WTC11 (cell line): ENCODE data around the gene GDPD4. TPM values are rescaled to one million over a fixed set of nuclear protein-coding genes. Genes with fewer than 3 reads are reported as not detected.

ENCODE experiments used
- ATAC-seq: fragments of 200-7000 bp; cut with Tn5 transposase; 2 replicates; pipeline ENCODE4 v1.10.0; 2021; ENCODE audit warnings: mild to moderate bottlenecking, moderate library complexity
- CTCF ChIA-PET: fragments of 300-600 bp; sonication (Branson Sonifier 250); formaldehyde crosslinking; loops from one replicate; lab custom pipeline; 2021; ENCODE audit warnings: antibody characterized with exemption; lab: Charles Lee
- POLR2A ChIA-PET: fragments of 350-600 bp; sonication (Branson Sonifier 250); formaldehyde crosslinking; loops from one replicate; lab custom pipeline; 2021; ENCODE audit warnings: antibody characterized with exemption; lab: Charles Lee
- DNase-seq: peaks from one replicate; pipeline ENCODE4 v3.0.0; 2021; ENCODE audit warnings: low spot score
- H3K27ac Mint-ChIP-seq: 2 replicates; pipeline ENCODE4 v1.8.0; 2021; ENCODE audit warnings: mixed read lengths
- H3K27me3 Mint-ChIP-seq: 2 replicates; pipeline ENCODE4 v1.8.0; 2021; ENCODE audit warnings: low read depth, mild to moderate bottlenecking, moderate library complexity, mixed read lengths
- H3K36me3 Mint-ChIP-seq: 2 replicates; pipeline ENCODE4 v1.8.0; 2021; ENCODE audit warnings: mixed read lengths
- H3K4me1 Mint-ChIP-seq: 2 replicates; pipeline ENCODE4 v1.8.0; 2022; ENCODE audit warnings: mixed read lengths
- H3K4me3 Mint-ChIP-seq: 2 replicates; pipeline ENCODE4 v1.8.0; 2021; ENCODE audit warnings: mild to moderate bottlenecking, moderate library complexity, mixed read lengths
- H3K9me3 Mint-ChIP-seq: 2 replicates; pipeline ENCODE4 v1.8.0; 2021; ENCODE audit warnings: mixed read lengths
- CREB1 ChIP-seq: sonication (generic); formaldehyde crosslinking; IDR thresholded peaks from 2 replicates; pipeline ENCODE4 v1.8.0; 2023; ENCODE audit warnings: mild to moderate bottlenecking, missing genetic modification reagents
- MYBL2 ChIP-seq: sonication (generic); formaldehyde crosslinking; IDR thresholded peaks from 2 replicates; pipeline ENCODE4 v1.8.1; 2023; ENCODE audit warnings: mild to moderate bottlenecking, moderate library complexity, missing genetic modification reagents
- NR1H2 ChIP-seq: sonication (generic); formaldehyde crosslinking; IDR thresholded peaks from 2 replicates; pipeline ENCODE4 v1.9.0; 2021; ENCODE audit warnings: mild to moderate bottlenecking, moderate library complexity, missing genetic modification reagents
- NR2C2 ChIP-seq: sonication (generic); formaldehyde crosslinking; IDR thresholded peaks from 2 replicates; pipeline ENCODE4 v1.8.0; 2022; ENCODE audit warnings: mild to moderate bottlenecking, missing genetic modification reagents
- SMAD3 ChIP-seq: sonication (generic); formaldehyde crosslinking; IDR thresholded peaks from 2 replicates; pipeline ENCODE4 v1.8.0; 2022; ENCODE audit warnings: missing genetic modification reagents, mild to moderate bottlenecking, borderline replicate concordance
- SP1 ChIP-seq: sonication (generic); formaldehyde crosslinking; conservative IDR thresholded peaks from 2 replicates; pipeline ENCODE4 v1.8.1; 2022; ENCODE audit warnings: missing genetic modification reagents
- TEAD4 ChIP-seq: sonication (generic); formaldehyde crosslinking; IDR thresholded peaks from 2 replicates; pipeline ENCODE4 v1.8.0; 2022; ENCODE audit warnings: mild to moderate bottlenecking, missing genetic modification reagents
- ZBTB21 ChIP-seq: sonication (generic); formaldehyde crosslinking; IDR thresholded peaks from 2 replicates; pipeline ENCODE4 v1.8.1; 2023; ENCODE audit warnings: mild to moderate bottlenecking, missing genetic modification reagents, borderline replicate concordance
- ZNF138 ChIP-seq: sonication (generic); formaldehyde crosslinking; conservative IDR thresholded peaks from 2 replicates; pipeline ENCODE4 v1.8.1; 2022; ENCODE audit warnings: mild to moderate bottlenecking, moderate library complexity, missing genetic modification reagents
- ZNF219 ChIP-seq: sonication (generic); formaldehyde crosslinking; IDR thresholded peaks from 2 replicates; pipeline ENCODE4 v1.8.0; 2023; ENCODE audit warnings: missing genetic modification reagents, mild to moderate bottlenecking, borderline replicate concordance
- ZNF263 ChIP-seq: sonication (generic); formaldehyde crosslinking; IDR thresholded peaks from 2 replicates; pipeline ENCODE4 v1.8.1; 2022; ENCODE audit warnings: low read depth, mild to moderate bottlenecking, moderate library complexity, missing genetic modification reagents
- ZNF416 ChIP-seq: fragments of 250-450 bp; sonication (Bioruptor Pico); IDR thresholded peaks from 2 replicates; pipeline ENCODE4 v1.9.0; 2021; ENCODE audit warnings: mild to moderate bottlenecking, inconsistent platforms
- ZNF423 ChIP-seq: fragments of 250-450 bp; sonication (Bioruptor Pico); IDR thresholded peaks from 2 replicates; pipeline ENCODE4 v2.1.2; 2022; ENCODE audit warnings: mild to moderate bottlenecking, moderate library complexity
- ZNF671 ChIP-seq: fragments of 250-450 bp; sonication (Bioruptor Pico); IDR thresholded peaks from 2 replicates; pipeline ENCODE4 v1.8.0; 2021; ENCODE audit warnings: mild to moderate bottlenecking
- total RNA-seq: library from RNA; stranded (reverse); gene quantifications from 3 replicates; pipeline ENCODE4 v1.2.3, GENCODE V29; 2021
- TF ChIP-seq, protein P1 (sequence below): sonication (generic); formaldehyde crosslinking; conservative IDR thresholded peaks from 2 replicates; pipeline ENCODE4 v1.8.1; 2022; ENCODE audit warnings: mild to moderate bottlenecking, missing genetic modification reagents
- TF ChIP-seq, protein P2 (sequence below): sonication (generic); formaldehyde crosslinking; IDR thresholded peaks from 2 replicates; pipeline ENCODE4 v1.8.0; 2022; ENCODE audit warnings: mild to moderate bottlenecking, missing genetic modification reagents
- TF ChIP-seq, protein P3 (sequence below): sonication (generic); formaldehyde crosslinking; IDR thresholded peaks from 2 replicates; pipeline ENCODE4 v1.8.1; 2023; ENCODE audit warnings: mild to moderate bottlenecking, missing genetic modification reagents, moderate library complexity
- TF ChIP-seq, protein P4 (sequence below): fragments of 250-450 bp; sonication (Bioruptor Pico); IDR thresholded peaks from 2 replicates; pipeline ENCODE4 v1.9.0; 2021; ENCODE audit warnings: mild to moderate bottlenecking, borderline replicate concordance
- TF ChIP-seq, protein P5 (sequence below): sonication (generic); formaldehyde crosslinking; IDR thresholded peaks from 2 replicates; pipeline ENCODE4 v1.8.1; 2023; ENCODE audit warnings: mild to moderate bottlenecking, missing genetic modification reagents
- TF ChIP-seq, protein P6 (sequence below): sonication (generic); formaldehyde crosslinking; IDR thresholded peaks from 2 replicates; pipeline ENCODE4 v1.8.0; 2022; ENCODE audit warnings: mild to moderate bottlenecking, missing genetic modification reagents
- TF ChIP-seq, protein P7 (sequence below): sonication (generic); formaldehyde crosslinking; IDR thresholded peaks from 2 replicates; pipeline ENCODE4 v1.8.1; 2022; ENCODE audit warnings: mild to moderate bottlenecking, moderate library complexity, missing genetic modification reagents
- TF ChIP-seq, protein P8 (sequence below): fragments of 200-600 bp; IDR thresholded peaks from 2 replicates; pipeline ENCODE4 v1.8.0; 2022; ENCODE audit warnings: antibody characterized with exemption
- TF ChIP-seq, protein P9 (sequence below): sonication (generic); formaldehyde crosslinking; IDR thresholded peaks from 2 replicates; pipeline ENCODE4 v1.8.1; 2022; ENCODE audit warnings: mild to moderate bottlenecking, missing genetic modification reagents, moderate library complexity, borderline replicate concordance
- TF ChIP-seq, protein P10 (sequence below): sonication (generic); formaldehyde crosslinking; IDR thresholded peaks from 2 replicates; pipeline ENCODE4 v1.8.0; 2022; ENCODE audit warnings: mild to moderate bottlenecking, missing genetic modification reagents

Gene GDPD4
- total RNA-seq, 1 experiment from 2014 or later, result not detected

DNA sequence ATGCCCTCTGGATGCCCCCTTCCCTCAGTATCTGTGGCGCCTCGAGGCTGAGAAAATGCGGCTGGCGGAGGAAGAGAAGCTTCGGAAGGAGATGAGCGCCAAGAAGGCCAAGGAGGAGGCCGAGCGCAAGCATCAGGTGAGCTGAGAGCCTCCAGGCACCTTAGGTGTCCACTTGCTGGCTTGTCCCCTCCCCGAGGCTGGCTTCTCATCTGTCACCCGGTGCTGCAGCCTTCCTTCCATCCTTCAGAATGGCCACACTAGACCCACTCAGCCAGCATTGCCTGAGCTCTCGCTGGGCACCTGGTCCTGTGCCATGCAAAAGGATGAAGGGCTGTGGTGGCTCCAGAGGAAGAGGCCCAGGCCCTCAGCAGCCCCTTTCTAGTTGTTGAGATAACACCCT is 121.1 kb downstream of the GDPD4 start (continued):
- no peak for TF ChIP-seq MYBL2 (CRISPR knock-in tag)
- TF ChIP-seq, protein P1, sequence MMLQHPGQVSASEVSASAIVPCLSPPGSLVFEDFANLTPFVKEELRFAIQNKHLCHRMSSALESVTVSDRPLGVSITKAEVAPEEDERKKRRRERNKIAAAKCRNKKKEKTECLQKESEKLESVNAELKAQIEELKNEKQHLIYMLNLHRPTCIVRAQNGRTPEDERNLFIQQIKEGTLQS, result no peak
- no peak for TF ChIP-seq ZNF138 (CRISPR knock-in tag)
- no peak for TF ChIP-seq ZNF416 (CRISPR knock-in tag)
- TF ChIP-seq, protein P2, sequence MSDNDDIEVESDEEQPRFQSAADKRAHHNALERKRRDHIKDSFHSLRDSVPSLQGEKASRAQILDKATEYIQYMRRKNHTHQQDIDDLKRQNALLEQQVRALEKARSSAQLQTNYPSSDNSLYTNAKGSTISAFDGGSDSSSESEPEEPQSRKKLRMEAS (CRISPR knock-in tag), result no peak
- TF ChIP-seq, protein P3, sequence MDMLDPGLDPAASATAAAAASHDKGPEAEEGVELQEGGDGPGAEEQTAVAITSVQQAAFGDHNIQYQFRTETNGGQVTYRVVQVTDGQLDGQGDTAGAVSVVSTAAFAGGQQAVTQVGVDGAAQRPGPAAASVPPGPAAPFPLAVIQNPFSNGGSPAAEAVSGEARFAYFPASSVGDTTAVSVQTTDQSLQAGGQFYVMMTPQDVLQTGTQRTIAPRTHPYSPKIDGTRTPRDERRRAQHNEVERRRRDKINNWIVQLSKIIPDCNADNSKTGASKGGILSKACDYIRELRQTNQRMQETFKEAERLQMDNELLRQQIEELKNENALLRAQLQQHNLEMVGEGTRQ (CRISPR knock-in tag), result no peak
- TF ChIP-seq ZNF671 (CRISPR knock-in tag), result no peak
- no peak for TF ChIP-seq SP1 (CRISPR knock-in tag)
- no peak for TF ChIP-seq NR1H2 (CRISPR knock-in tag)
- TF ChIP-seq ZNF263 (CRISPR knock-in tag), result no peak
- no peak for TF ChIP-seq SMAD3

DNA sequence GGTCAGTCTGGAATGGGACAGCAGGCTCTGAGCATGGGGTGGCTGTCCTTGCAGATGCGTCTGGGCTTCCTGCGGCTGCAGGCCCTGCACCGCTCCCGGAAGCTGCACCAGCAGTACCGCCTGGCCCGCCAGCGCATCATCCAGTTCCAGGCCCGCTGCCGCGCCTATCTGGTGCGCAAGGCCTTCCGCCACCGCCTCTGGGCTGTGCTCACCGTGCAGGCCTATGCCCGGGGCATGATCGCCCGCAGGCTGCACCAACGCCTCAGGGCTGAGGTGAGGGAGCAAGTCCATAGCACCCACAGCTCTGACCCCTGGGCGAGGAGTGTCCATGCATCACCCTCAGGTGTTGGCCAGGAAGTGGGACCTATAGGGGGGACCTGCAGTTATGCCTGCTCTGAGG is 121.8 kb downstream of the GDPD4 start:
- no peak for DNase-seq
- Mint-ChIP-seq H3K27me3 (0 out of 2 replicates have a peak, but pooled peaks cover 5% of the 10 kb centered on the region), H3K4me3 (no peak overlapping the region), H3K4me1 (peaks cover 22% of the 10 kb centered on the region), H3K9me3 (peaks cover 4% of the 10 kb centered on the region), H3K27ac (no peak overlapping the region), H3K36me3 (no peaks in the 10 kb centered on the region; the same call in 1 of the 2 replicates)
- CTCF ChIA-PET, result interaction anchor here (1.0 to 2.3 kb wide), 3 partner anchors 52 to 352 kb away, joined by 3 to 7 read pairs (median 3); partner anchors contain the start of gene MYO7A
- ATAC-seq, result no peak
- POLR2A ChIA-PET, result no interaction called here
- no peak for TF ChIP-seq ZBTB21 (CRISPR knock-in tag)
- no peak for TF ChIP-seq TEAD4
- TF ChIP-seq, protein P4, sequence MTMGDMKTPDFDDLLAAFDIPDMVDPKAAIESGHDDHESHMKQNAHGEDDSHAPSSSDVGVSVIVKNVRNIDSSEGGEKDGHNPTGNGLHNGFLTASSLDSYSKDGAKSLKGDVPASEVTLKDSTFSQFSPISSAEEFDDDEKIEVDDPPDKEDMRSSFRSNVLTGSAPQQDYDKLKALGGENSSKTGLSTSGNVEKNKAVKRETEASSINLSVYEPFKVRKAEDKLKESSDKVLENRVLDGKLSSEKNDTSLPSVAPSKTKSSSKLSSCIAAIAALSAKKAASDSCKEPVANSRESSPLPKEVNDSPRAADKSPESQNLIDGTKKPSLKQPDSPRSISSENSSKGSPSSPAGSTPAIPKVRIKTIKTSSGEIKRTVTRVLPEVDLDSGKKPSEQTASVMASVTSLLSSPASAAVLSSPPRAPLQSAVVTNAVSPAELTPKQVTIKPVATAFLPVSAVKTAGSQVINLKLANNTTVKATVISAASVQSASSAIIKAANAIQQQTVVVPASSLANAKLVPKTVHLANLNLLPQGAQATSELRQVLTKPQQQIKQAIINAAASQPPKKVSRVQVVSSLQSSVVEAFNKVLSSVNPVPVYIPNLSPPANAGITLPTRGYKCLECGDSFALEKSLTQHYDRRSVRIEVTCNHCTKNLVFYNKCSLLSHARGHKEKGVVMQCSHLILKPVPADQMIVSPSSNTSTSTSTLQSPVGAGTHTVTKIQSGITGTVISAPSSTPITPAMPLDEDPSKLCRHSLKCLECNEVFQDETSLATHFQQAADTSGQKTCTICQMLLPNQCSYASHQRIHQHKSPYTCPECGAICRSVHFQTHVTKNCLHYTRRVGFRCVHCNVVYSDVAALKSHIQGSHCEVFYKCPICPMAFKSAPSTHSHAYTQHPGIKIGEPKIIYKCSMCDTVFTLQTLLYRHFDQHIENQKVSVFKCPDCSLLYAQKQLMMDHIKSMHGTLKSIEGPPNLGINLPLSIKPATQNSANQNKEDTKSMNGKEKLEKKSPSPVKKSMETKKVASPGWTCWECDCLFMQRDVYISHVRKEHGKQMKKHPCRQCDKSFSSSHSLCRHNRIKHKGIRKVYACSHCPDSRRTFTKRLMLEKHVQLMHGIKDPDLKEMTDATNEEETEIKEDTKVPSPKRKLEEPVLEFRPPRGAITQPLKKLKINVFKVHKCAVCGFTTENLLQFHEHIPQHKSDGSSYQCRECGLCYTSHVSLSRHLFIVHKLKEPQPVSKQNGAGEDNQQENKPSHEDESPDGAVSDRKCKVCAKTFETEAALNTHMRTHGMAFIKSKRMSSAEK (CRISPR knock-in tag), result no peak
- TF ChIP-seq, protein P5, sequence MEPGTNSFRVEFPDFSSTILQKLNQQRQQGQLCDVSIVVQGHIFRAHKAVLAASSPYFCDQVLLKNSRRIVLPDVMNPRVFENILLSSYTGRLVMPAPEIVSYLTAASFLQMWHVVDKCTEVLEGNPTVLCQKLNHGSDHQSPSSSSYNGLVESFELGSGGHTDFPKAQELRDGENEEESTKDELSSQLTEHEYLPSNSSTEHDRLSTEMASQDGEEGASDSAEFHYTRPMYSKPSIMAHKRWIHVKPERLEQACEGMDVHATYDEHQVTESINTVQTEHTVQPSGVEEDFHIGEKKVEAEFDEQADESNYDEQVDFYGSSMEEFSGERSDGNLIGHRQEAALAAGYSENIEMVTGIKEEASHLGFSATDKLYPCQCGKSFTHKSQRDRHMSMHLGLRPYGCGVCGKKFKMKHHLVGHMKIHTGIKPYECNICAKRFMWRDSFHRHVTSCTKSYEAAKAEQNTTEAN (CRISPR knock-in tag), result no peak
- TF ChIP-seq, protein P6, sequence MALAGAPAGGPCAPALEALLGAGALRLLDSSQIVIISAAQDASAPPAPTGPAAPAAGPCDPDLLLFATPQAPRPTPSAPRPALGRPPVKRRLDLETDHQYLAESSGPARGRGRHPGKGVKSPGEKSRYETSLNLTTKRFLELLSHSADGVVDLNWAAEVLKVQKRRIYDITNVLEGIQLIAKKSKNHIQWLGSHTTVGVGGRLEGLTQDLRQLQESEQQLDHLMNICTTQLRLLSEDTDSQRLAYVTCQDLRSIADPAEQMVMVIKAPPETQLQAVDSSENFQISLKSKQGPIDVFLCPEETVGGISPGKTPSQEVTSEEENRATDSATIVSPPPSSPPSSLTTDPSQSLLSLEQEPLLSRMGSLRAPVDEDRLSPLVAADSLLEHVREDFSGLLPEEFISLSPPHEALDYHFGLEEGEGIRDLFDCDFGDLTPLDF, result no peak
- no peak for TF ChIP-seq ZNF263 (CRISPR knock-in tag)
- TF ChIP-seq, protein P7, sequence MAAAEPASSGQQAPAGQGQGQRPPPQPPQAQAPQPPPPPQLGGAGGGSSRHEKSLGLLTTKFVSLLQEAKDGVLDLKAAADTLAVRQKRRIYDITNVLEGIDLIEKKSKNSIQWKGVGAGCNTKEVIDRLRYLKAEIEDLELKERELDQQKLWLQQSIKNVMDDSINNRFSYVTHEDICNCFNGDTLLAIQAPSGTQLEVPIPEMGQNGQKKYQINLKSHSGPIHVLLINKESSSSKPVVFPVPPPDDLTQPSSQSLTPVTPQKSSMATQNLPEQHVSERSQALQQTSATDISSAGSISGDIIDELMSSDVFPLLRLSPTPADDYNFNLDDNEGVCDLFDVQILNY, result no peak
- no peak for TF ChIP-seq SMAD3
- TF ChIP-seq ZNF138 (CRISPR knock-in tag), result no peak
- TF ChIP-seq, protein P8, sequence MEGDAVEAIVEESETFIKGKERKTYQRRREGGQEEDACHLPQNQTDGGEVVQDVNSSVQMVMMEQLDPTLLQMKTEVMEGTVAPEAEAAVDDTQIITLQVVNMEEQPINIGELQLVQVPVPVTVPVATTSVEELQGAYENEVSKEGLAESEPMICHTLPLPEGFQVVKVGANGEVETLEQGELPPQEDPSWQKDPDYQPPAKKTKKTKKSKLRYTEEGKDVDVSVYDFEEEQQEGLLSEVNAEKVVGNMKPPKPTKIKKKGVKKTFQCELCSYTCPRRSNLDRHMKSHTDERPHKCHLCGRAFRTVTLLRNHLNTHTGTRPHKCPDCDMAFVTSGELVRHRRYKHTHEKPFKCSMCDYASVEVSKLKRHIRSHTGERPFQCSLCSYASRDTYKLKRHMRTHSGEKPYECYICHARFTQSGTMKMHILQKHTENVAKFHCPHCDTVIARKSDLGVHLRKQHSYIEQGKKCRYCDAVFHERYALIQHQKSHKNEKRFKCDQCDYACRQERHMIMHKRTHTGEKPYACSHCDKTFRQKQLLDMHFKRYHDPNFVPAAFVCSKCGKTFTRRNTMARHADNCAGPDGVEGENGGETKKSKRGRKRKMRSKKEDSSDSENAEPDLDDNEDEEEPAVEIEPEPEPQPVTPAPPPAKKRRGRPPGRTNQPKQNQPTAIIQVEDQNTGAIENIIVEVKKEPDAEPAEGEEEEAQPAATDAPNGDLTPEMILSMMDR, result no peak
- no peak for TF ChIP-seq ZNF423
- TF ChIP-seq CREB1 (CRISPR knock-in tag), result no peak
- TF ChIP-seq ZNF219 (CRISPR knock-in tag), result no peak
- TF ChIP-seq, protein P9, sequence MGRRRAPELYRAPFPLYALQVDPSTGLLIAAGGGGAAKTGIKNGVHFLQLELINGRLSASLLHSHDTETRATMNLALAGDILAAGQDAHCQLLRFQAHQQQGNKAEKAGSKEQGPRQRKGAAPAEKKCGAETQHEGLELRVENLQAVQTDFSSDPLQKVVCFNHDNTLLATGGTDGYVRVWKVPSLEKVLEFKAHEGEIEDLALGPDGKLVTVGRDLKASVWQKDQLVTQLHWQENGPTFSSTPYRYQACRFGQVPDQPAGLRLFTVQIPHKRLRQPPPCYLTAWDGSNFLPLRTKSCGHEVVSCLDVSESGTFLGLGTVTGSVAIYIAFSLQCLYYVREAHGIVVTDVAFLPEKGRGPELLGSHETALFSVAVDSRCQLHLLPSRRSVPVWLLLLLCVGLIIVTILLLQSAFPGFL, result no peak
- no peak for TF ChIP-seq NR2C2 (CRISPR knock-in tag)
- TF ChIP-seq, protein P10, sequence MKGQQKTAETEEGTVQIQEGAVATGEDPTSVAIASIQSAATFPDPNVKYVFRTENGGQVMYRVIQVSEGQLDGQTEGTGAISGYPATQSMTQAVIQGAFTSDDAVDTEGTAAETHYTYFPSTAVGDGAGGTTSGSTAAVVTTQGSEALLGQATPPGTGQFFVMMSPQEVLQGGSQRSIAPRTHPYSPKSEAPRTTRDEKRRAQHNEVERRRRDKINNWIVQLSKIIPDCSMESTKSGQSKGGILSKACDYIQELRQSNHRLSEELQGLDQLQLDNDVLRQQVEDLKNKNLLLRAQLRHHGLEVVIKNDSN, result no peak
